Endometrial microvascular endothelial cells (primary cell): ENCODE data around the gene ARHGAP21. TPM values are rescaled to one million over a fixed set of nuclear protein-coding genes. Genes with fewer than 3 reads are reported as not detected.

Source experiments
- in situ Hi-C: cut with HindIII; loops from 2 replicates; pipeline ENCODE4 v1.10.0; 2017; ENCODE audit warnings: low sequenced_read_pairs, low pct_unique_long_range_greater_than_20kb; ENCODE audit errors: inconsistent ontology term
- total RNA-seq: library from RNA; depleted of rRNA; stranded (reverse); fragments of >200 nt; gene quantifications from one replicate; pipeline ENCODE4 v1.2.3, GENCODE V29; 2015; ENCODE audit errors: inconsistent ontology term

The ARHGAP21 gene
- total RNA-seq, 1 donor from 2014 or later, result 46.2 TPM

DNA sequence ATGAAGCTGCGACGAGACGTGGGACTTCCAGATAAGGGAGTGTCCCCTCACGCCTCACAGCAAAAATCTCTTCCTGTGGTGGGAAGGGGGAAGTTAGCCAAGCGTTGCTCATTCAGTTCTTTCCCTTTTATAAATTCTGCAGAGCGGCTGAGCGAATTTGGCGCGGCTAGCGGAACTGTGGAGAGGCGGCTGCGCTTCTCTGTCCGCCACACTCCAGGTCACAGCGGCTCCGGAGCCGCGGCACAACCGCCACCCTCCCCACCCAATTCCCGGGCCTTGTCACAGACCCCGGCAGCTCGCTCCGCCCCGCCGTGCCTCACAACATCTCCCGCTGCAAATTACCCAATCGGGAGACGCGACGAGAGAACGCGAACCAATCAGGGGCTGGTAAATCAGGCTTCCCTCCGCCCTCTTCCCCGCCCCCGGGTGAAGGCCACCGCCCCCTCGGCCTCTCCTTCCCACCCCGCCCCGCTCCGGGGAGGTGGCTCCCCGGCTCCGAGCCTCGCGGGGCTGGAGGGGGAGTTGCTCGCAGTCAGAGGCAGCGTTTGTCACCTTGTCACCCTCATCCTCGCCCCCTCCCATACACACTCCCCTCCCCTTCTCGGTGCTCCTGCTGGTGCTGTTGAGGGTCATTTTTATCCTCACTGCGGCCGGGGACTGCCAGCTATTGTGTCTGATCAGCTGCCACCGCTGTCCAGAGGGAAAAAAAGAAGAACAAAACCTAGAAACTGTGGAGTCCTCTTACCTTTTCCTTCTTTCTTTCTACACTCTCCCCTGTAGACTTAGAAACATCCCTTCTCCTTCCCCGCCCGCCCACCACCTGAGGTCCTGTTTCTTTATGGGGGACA, 918 bp upstream of the ARHGAP21 start:
- in situ Hi-C loops, result no loop called here

DNA sequence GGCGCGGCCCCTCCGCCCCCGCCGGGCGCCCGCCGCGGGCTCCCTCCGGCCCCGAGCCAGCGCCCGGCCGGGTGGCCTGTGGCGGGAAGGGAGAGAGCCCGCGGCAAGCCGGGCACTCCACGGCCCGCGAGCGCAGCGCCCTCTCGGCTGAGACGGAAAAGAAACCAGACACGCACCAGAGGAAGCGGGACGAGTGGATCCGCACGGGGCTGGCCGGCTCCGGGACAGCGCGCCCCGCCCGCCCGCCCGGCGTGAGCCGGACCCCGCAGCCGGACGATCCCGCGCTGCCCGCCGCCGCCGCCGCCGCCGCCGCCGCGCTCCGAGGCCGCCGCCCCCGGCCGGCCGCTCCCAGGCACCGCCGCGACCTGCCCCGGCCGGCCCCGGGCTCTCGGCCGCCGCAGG, 300 bp downstream of the ARHGAP21 start:
- in situ Hi-C loops, result no loop called here

DNA sequence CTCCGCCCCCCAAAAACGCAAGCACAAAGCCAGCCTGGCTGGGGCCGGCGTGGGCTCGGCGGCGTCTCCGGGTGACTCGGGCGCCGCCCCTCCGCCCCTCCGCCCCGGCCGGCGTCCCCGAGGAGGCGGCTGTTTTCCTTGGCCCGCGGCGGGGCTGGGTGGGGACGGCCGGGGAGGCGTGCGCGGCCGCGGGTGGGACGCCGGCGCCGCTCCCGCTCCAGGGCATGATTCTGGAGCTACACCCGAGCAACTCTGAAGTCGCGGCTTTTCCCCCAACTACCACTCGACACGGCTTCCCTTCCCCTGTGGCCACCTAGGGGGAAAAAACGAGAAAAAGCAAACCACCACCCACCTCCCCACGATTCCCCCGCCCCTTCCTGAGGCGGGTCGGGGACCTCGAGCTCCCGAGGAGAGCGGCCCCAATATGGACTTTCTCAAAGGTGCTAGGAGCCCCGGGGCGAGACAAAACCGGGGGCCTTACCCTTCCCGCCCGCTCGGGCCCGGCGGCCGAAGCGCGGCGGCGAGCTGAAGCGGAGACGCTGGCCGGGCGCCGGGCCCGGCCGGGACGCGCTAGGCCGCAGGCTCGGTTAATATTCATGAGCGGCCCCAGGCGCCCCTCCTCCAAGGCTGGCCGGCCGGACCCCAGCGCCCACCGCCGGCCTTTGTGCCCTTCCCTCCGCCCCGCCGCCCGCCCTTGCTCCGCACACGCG, 856 bp downstream of the ARHGAP21 start:
- in situ Hi-C loops, result no loop called here

DNA sequence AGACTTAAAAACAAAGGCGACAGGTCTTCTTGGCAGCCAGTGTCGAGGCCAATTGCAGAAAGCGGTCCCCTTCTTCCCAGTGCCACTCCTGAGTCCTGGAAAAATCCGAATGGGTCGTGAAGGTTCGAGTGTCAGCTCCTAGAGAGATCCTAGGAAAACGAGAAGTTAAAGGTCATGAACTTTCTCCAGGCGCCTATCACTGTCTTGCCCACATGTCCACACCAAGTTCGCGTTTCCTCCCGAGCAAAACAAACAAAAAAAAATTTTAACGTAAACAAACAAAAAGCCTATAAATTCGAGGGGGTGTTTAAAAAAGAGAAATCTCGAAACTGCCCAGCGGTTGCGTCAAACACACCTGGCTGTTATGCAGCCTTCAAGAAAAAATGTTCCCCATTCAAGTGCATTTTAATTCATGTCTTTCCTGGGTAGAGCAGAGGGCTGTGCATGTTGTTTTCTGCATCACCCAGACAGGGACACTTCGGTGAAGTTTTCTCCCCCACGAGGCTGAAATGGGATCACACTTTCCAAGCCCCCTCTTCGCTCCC, 1.5 kb downstream of the ARHGAP21 start:
- in situ Hi-C loops, result no loop called here

DNA sequence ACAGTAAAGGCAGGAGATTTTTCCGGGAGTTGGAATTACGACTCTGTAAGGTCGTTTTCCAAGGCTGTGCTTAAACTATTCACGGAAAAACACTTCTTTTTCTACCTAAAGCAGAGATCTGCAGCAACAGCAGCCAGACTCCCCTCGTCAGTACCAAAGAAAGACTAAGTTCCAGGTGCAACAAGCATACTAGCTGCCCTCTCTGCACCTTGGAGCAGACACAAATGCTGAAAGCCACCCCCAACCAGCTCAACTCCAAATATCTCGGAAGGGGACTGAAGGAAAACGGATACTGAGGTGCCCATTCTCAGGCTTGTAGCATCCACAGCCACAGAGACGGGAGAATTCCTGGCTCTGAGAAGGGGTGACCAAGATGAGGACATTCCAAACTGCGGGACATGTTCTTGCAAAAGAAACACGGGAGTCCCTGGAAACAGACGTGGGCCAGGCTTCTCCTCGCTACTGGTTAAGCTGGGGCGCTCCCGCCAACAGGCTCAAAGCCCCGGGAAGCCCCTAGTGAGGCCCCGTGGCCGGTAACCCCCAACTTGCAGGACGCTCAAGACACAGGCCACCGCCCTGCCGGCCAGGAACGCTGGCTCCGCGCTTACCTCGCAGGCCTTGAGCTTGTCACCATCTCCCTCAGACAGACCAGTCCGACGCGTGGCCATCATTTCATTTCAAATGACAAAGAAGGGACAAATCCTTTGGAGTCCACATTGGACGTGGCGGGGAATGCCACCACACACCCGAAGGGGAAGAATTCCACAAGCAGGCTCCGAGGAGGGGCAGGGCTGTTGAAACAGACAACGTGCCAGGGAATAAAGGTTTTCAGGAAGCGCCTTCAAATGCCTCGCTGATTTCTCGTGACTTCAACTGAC, 2.2 kb downstream of the ARHGAP21 start:
- in situ Hi-C loops, result no loop called here

DNA sequence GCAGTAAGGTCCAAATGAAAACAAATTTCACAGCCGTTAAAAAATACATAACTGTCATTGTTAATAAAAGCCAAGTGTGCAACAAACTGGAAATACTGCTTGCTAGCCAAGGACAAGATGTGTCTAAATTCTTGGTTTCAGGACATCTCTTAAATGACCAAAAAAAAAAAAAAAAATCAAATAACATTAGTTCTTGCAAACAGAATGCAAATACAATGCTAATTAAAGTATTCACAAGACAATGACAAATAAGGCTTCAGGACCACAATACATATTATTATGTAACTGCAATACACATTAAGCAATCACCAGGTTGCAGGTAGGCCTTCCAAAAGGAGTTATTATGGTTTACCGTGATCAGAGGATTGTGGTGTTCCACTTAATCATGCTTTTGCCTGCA, 3.6 kb downstream of the ARHGAP21 start:
- in situ Hi-C loops, result no loop called here

DNA sequence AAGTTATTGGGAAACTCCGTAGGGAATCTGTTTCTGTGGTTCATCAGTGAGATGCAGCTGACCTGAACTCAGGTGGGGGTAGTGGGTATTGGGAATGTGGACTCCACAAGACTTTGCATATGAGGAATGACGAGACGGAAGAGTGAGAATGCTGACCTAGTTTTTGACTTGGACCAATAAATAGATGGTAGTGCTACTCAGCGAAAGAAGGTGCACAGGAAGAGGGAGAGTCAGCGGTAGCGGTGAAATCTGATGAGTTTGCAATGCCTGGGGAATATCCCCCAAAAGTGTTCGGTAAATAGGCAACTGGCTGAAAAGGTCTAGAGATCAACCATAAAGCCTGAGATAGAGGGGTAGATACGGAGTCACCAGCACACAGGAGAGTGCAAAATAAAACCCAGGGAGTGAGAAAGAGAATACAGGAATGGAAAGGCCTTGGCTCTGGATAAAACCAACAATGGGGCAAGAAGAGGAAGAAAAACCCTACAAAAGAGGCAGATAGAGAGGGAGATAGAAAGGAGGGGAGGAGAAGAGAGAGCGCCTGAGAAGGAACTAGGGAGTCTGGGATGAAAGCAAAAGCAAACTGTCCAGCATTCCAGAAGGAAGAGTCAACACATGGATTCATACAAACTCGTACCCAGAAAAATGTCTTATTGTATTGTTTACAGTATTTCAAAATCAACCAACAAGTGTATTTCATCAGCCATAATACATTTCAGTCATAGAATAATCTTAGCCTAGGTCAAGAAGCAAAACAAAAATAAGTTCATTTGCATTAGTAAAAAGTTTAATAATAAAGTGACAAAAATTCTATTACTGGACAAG, 5.4 kb downstream of the ARHGAP21 start:
- in situ Hi-C loops, result no loop called here

DNA sequence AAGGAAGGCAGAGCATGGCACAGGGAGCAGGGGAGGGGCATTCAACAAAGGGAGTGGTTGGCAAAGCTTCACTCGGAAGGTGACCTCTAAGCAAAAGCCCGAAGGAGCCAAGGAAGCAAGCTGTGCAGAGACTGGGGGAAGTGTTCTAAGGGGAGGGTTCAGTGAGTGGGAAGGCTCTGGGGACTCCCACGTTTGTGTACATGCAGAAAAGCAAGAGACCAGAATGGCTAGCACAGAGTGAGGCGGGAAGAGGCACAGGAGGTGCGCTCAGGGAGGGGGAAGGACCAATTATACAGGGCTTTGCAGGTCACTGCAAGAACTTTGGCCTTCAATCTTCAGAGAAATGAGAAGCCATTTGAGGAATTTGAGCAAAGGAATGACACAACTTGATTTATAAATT, 7.4 kb downstream of the ARHGAP21 start:
- in situ Hi-C loops, result no loop called here

DNA sequence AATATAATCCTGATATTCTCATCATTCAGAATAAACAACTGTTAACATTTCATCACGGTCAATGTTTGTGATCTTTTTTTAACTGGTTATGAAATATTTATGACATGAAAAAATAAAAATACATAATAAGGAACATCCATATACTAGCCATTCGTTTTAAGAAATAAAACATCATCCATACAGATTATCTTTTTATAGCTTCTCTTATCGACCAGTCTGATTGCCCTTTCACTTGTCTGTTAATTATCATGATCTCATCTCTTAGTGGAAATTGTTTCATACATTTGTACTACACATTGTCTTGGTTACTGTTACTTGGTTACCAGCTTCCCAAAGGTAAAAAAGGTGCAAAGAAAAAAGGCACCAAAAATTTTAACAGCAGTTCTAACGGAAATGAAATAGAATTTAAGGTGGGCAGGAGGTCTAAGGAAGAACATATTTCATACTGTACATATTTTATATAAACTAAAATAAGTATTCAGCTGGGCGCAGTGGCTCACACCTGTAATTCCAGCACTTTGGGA, 8.4 kb downstream of the ARHGAP21 start:
- in situ Hi-C loops, result no loop called here

DNA sequence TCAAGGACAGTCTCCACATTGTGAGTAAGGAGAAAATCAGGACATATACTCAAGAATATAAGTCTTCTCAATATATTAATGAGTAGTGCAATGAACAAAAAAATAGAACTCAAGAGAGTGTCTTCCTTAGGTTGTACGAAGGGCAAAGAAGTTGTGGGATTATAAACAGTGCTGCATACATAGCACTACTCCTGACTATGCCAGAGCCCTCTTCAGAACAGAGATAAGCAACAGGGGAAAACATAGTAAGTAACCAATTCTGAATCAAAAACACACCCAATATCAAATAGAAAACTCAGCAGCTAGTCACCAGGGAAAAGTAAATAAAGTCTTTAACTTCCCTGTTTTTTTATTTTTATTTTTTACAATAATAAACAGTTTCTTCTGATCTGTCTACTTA, 10.6 kb downstream of the ARHGAP21 start:
- in situ Hi-C loops, result no loop called here

DNA sequence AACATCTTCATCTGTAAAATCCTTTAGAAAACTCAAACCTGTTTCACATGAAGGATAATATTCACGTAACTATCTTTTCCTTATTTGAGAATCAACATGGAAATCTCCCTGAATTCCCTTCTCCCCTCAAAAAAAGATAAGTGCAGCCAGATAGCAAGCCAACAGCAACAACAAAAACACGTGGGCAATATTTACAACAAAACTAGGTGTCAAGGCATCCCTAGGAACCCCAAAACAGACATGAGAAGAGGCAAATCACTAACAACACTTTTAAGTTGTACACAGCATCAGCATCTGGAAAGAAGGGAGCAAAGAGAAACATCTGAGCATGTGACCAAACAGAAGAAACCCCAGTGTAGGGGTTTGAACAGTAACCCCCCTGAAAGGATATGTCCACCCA, 12.2 kb downstream of the ARHGAP21 start:
- in situ Hi-C loops, result no loop called here

DNA sequence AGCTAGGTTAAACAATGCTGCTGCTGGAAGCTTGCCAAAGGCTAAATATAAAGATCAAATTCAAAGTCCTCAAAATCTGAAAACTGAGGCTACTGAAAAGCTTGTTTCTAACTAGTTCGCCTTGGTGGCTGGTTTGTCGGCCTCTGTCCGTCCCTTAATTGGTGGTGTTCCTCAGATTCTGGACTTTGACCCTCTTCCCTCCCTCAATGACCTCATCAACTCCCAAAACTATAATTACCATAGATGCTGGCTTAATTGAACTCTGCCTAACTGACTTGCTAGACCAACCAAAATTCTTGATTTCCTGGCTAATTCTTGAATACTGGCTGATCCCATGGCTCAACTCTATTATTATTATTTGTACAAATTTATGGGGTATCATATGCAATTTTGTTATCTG, 15.6 kb downstream of the ARHGAP21 start:
- in situ Hi-C loops, result no loop called here

DNA sequence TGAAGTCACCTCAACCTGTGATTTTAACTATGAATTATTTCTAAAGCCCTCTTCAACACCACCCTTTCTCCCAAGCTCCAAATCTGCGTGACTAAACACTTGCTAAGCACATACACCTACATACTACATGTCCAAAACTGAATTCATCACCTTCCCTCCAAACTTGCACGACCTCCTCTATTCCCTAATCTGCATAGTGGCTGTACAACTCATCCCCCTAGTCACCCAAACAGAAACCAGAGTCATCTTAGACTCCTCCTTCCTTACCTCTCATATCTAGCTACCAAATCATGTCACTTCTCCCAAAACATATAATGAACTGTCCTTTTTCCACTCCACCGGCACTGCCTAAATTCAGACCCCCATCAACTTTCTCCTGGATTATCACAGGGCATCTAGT, 16.2 kb downstream of the ARHGAP21 start:
- in situ Hi-C loops, result no loop called here

DNA sequence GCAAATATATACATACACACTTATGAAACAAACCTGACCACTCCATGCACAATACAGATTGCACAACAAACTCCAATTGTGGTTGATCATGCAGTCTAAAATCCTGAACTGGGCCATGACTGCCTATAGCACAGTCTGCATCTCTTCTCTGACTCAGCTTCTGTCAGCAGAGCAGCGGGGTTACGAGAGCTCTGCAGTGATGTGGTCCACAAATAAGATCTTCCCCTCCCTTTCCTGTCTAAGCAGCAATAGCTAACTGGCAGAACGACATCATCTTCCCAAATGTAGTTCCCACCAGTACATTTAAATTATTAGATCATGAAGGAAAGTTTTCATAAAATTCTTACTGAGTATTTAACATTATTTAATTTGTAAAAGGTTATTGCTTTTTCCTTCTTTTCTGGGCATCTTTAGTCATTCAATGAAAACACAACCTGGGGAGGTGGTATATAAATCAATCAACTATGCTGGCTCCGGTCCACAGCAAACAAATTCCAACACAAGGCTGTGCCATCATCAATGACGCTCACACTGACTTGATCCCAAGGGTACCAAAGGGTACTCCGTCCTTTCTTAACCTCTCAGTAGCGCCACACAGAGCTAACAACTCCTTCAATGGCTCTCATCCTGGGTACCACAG, 17.1 kb downstream of the ARHGAP21 start:
- in situ Hi-C loops, result no loop called here

DNA sequence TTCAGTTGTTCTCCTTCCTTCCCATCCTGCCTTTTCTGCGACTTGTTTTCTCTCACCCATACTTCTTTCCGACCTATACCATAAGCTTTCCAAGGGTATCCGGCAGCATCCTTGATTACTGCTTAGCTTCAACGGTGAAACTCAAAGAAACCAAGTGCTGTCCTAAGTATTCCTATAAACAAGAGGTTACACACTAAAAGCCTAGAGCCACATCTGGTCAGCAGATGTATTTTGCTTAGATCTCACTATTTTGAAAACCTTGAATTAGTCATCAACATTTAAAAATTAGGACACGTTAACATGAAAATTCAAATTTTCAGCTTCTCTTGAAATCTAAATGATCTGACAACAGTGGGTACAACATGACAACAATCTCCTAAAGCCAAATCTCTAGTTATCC, 20.0 kb downstream of the ARHGAP21 start:
- in situ Hi-C loops, result no loop called here

DNA sequence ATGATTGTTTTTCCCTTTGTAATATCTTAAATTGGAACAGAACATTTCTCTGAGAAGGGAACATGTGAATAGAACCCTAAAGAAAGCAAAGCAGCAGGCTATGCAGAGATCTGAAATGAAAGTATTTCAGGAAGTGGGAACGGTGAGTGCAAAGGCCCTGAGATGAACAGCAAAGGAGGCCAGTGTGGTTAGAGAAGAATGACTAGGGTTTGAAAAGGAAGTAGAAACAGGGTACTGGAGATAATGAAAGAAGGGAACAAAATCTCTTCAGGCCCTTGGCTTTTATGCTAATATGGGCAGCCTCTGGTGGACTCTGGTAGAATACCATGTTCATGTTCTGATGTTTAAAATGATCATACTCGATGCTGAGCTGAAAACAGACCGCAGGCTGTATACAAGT, 22.2 kb downstream of the ARHGAP21 start:
- in situ Hi-C loops, result no loop called here

DNA sequence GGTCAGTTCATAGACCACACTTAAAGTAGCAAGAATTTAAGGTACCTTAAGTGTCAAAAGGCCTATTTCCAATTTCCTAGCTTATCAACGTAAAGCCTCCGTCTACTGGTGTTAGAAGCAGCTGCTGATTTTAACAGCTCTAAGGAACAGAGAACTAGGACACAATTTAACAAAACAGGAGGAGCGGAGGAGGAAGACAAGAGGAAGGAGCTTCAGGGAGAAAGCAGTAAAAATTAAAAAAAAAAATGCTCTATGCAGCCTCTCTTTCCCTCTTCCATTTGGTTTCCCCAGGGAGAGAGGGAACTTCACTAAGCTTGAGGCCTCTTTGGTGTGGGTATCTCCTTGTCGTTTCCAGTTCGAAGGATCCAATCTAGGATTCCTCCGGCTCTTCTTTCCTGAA, 22.7 kb downstream of the ARHGAP21 start:
- in situ Hi-C loops, result no loop called here

DNA sequence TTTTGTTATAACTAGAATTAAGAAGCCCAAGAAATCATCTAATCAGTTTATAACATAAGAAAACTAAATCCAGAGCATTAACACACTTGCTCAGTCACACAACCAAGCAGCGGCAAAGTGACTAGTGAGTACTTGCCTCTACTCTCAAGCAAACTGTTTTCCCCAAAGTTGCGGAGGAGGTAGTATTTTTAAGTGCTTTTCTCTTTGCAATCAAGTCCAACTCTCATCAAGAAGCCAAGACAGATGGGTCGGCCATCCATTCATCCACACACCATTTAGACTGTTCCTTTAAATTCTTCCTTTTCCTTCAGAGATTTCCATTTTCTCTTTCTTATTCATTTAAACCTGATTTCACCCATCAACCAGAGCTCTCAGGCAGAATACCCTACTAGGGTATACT, 25.4 kb downstream of the ARHGAP21 start:
- in situ Hi-C loops, result no loop called here
